Measurements from ENCODE around the gene CD44.

CD44 gene

DNA sequence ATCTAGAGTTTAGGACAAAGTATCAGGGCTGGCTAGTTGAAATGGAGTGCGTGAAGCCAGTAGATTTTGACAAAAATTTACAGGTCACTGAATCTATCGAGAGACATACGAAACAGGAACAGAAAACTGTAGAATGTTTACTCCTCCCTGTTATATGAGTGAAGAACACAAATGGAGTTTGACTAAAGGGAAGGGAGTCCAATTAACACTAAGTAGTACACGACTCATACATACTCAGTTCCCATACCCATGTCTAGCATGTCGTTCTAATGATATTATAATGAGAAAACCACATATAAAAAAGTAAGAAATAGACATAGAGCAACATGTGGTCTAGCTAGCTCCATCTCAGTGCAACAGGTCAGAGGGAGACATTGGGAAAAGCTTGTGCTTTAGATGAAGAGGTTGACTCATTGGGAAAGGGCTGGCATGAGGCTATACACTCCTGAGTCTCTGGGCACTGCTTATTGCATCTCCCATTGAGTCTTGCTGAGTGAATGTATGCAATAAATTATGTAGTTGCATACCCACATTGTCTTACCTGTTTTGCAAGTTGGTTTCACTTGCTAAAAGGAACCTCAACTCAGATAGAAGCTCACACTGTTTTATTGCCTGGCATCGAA, 43.5 kb downstream of the CD44 start:
- H3K4me3 ChIP-seq (ENCODE audit: low read length): peak overlapping the region; percentile 17; the same call in 1 of the 2 replicates

DNA sequence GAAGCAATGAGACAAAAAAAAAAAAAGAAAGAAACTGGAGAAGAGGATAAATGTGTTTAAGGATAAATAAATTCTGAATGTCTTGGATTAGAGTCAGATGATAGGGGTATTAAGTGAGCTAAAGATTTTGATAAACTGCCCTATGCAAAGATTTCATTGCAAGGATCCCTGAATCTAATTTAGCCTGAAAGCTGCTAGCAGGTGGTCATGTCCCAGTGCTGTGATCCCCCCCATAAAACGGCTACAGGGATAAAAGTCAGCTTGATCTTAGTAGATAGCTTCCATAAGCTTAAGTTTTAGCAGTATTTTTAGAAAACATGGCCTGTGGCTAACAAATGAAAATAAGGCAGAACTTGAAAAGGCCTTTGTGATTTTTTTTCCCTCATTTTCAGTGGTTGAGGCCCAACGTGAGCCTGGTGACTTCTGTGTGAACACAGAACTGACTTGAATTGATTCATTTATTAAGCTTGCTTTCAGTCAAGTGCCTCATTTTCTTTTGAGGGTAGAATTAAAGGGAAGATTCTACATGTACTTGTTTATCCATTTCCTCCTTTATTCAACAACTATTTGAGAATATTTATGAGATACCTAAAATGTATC, 44.5 kb downstream of the CD44 start:
- H3K36me3 ChIP-seq (replicated peaks; ENCODE audit: low read depth, low read length): peaks cover 89% of the 10 kb centered on the region
- no peak overlapping the region for H2AFZ ChIP-seq (ENCODE audit: low read depth, low read length)
- H3K27ac ChIP-seq (ENCODE audit: low read length): peak overlapping the region; percentile 63
- peaks cover 96% of the 10 kb centered on the region for H3K4me1 ChIP-seq (ENCODE audit: low read length)
- no peaks in the 10 kb centered on the region for H3K27me3 ChIP-seq (ENCODE audit: low read depth, low read length)
- no peak overlapping the region for H3K9ac ChIP-seq (ENCODE audit: low read length)
- TF ChIP-seq EZH2phosphoT487 (IDR thresholded peaks at IDR 0.05; ENCODE audit: low read depth): no peak
- TF ChIP-seq, protein P1, sequence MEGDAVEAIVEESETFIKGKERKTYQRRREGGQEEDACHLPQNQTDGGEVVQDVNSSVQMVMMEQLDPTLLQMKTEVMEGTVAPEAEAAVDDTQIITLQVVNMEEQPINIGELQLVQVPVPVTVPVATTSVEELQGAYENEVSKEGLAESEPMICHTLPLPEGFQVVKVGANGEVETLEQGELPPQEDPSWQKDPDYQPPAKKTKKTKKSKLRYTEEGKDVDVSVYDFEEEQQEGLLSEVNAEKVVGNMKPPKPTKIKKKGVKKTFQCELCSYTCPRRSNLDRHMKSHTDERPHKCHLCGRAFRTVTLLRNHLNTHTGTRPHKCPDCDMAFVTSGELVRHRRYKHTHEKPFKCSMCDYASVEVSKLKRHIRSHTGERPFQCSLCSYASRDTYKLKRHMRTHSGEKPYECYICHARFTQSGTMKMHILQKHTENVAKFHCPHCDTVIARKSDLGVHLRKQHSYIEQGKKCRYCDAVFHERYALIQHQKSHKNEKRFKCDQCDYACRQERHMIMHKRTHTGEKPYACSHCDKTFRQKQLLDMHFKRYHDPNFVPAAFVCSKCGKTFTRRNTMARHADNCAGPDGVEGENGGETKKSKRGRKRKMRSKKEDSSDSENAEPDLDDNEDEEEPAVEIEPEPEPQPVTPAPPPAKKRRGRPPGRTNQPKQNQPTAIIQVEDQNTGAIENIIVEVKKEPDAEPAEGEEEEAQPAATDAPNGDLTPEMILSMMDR (IDR thresholded peaks at IDR 0.05; ENCODE audit: low read depth, low read length): no peak
- H3K79me2 ChIP-seq (ENCODE audit: low read length): peaks cover 92% of the 10 kb centered on the region
- H3K4me3 ChIP-seq (ENCODE audit: low read length): no peak overlapping the region
- H3K9me3 ChIP-seq (ENCODE audit: insufficient read depth, low read length): no peaks in the 10 kb centered on the region
- H4K20me1 ChIP-seq (ENCODE audit: insufficient read depth, low read length): peaks cover 91% of the 10 kb centered on the region
- H3K4me2 ChIP-seq (ENCODE audit: low read length): 0 out of 2 replicates have a peak overlapping the region, but pooled peaks have one; percentile 55

More for the DNA sequence above, 43.5 kb downstream of the CD44 start:
- peaks cover 91% of the 10 kb centered on the region for H4K20me1 ChIP-seq (ENCODE audit: insufficient read depth, low read length)
- H3K9me3 ChIP-seq (ENCODE audit: insufficient read depth, low read length): no peaks in the 10 kb centered on the region
- peaks cover 96% of the 10 kb centered on the region for H3K4me1 ChIP-seq (ENCODE audit: low read length)
- H3K9ac ChIP-seq (ENCODE audit: low read length): 0 out of 2 replicates have a peak overlapping the region, but pooled peaks have one; percentile 3
- H3K27ac ChIP-seq (ENCODE audit: low read length): peak overlapping the region; percentile 63
- no peaks in the 10 kb centered on the region for H3K27me3 ChIP-seq (ENCODE audit: low read depth, low read length)
- no peak overlapping the region for H2AFZ ChIP-seq (ENCODE audit: low read depth, low read length)
- H3K4me2 ChIP-seq (ENCODE audit: low read length): peak overlapping the region; percentile 55
- no peak for TF ChIP-seq EZH2phosphoT487 (IDR thresholded peaks at IDR 0.05; ENCODE audit: low read depth)
- TF ChIP-seq, protein P1 (IDR thresholded peaks at IDR 0.05; ENCODE audit: low read depth, low read length): no peak
- peaks cover 92% of the 10 kb centered on the region for H3K79me2 ChIP-seq (ENCODE audit: low read length)
- H3K36me3 ChIP-seq (replicated peaks; ENCODE audit: low read depth, low read length): peaks cover 89% of the 10 kb centered on the region

DNA sequence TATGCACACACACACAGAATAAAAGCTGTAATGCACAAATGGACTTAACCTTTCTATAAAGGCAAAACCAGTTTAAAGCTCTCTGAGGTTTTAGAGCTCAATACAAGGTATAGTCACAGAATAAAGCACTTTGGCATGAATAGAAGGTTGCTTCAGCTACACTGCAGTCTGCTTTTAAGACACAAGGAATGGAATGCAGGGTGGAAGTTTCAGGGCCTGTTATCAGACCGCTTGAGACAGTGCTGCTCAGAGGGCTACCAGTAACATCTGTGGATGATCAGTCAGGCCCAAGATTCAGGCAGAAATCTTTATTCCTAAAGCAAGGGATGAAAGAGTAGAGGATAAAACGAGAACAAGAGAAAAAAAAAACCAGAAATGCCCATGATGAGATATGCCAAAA, 46.7 kb downstream of the CD44 start:
- Histone ChIP-seq H2AFZ (ENCODE audit: low read depth, low read length) (no peak overlapping the region), H3K36me3 (replicated peaks; ENCODE audit: low read depth, low read length) (peaks cover 89% of the 10 kb centered on the region), H3K79me2 (ENCODE audit: low read length) (peaks cover 92% of the 10 kb centered on the region), H3K4me1 (ENCODE audit: low read length) (peaks cover 96% of the 10 kb centered on the region), H4K20me1 (ENCODE audit: insufficient read depth, low read length) (peaks cover 91% of the 10 kb centered on the region), H3K4me3 (ENCODE audit: low read length) (no peak overlapping the region), H3K9ac (ENCODE audit: low read length) (no peak overlapping the region), H3K27me3 (ENCODE audit: low read depth, low read length) (no peaks in the 10 kb centered on the region), H3K9me3 (ENCODE audit: insufficient read depth, low read length) (no peaks in the 10 kb centered on the region), H3K27ac (ENCODE audit: low read length) (peak overlapping the region; percentile 76), H3K4me2 (ENCODE audit: low read length) (peak overlapping the region; percentile 8; the same call in 1 of the 2 replicates)
- TF ChIP-seq, protein P1 (IDR thresholded peaks at IDR 0.05; ENCODE audit: low read depth, low read length): no peak
- TF ChIP-seq EZH2phosphoT487 (IDR thresholded peaks at IDR 0.05; ENCODE audit: low read depth): no peak

DNA sequence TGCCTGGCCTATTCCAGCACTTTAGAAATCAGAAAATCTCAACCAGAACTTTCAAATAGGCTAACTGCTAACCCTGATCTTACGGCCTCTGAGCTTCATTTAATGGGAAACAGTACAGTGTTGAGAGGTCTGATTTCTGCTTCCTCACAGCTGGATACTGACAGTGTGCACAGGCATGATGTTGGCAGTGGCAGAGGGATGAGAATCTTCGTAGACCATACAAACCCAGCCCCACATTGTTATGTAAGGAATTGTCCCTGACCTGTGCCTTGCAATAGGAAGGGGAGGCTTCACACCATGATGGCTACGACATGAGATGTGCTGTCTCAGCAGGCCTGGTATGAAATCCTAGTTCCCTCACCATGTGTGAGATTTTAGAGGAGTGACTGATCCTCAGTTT, 49.0 kb downstream of the CD44 start:
- Histone ChIP-seq H4K20me1 (ENCODE audit: insufficient read depth, low read length) (peaks cover 96% of the 10 kb centered on the region), H3K9ac (ENCODE audit: low read length) (no peak overlapping the region), H3K36me3 (replicated peaks; ENCODE audit: low read depth, low read length) (peaks cover 93% of the 10 kb centered on the region), H3K4me2 (ENCODE audit: low read length) (peak overlapping the region; percentile 34), H3K9me3 (ENCODE audit: insufficient read depth, low read length) (no peaks in the 10 kb centered on the region), H3K4me3 (ENCODE audit: low read length) (no peak overlapping the region), H3K4me1 (ENCODE audit: low read length) (peaks cover 88% of the 10 kb centered on the region), H3K27me3 (ENCODE audit: low read depth, low read length) (no peaks in the 10 kb centered on the region), H3K79me2 (ENCODE audit: low read length) (peaks cover 97% of the 10 kb centered on the region), H3K27ac (ENCODE audit: low read length) (peak overlapping the region; percentile 76), H2AFZ (ENCODE audit: low read depth, low read length) (no peak overlapping the region)
- TF ChIP-seq EZH2phosphoT487 (IDR thresholded peaks at IDR 0.05; ENCODE audit: low read depth): no peak
- TF ChIP-seq, protein P1 (IDR thresholded peaks at IDR 0.05; ENCODE audit: low read depth, low read length): no peak
